PC-3 (cell line): ENCODE data around the gene LYG1. TPM values are rescaled to one million over a fixed set of nuclear protein-coding genes. Genes with fewer than 3 reads are reported as not detected.

Source experiments
- ATAC-seq: fragments of 200-7000 bp; cut with Tn5 transposase; 2 replicates; pipeline ENCODE4 v1.9.1; 2020; ENCODE audit warnings: mild to moderate bottlenecking, moderate library complexity
- BruUV-seq: library from RNA; stranded (reverse); fragments of 400-500 nt; replicated peaks from 2 replicates; lab custom pipeline; 2021; lab: Mats Ljungman, UMichigan
- CTCF ChIA-PET: fragments of 300-600 bp; sonication (Branson Sonifier 250); formaldehyde crosslinking; loops from one replicate; lab custom pipeline; 2022; ENCODE audit warnings: antibody characterized with exemption; lab: Charles Lee
- POLR2A ChIA-PET: fragments of 300-600 bp; sonication (Branson Sonifier 250); formaldehyde crosslinking; loops from one replicate; lab custom pipeline; 2022; ENCODE audit warnings: antibody characterized with exemption; ENCODE audit not compliant: unreplicated experiment; lab: Charles Lee
- DNase-seq: peaks from one replicate; pipeline ENCODE4 v3.0.0-alpha.2; 2015
- H2AFZ ChIP-seq: fragments of 300-600 bp; sonication (generic); 2 replicates; pipeline ENCODE4 v1.6.0; 2016; ENCODE audit warnings: antibody characterized with exemption, low read length
- H3F3A ChIP-seq: fragments of 300-600 bp; sonication (generic); one replicate; pipeline ENCODE4 v1.6.0; 2017; ENCODE audit warnings: antibody characterized with exemption, low read length, control low read depth, mild to moderate bottlenecking; ENCODE audit not compliant: unreplicated experiment
- H3K27ac ChIP-seq: fragments of 300-600 bp; sonication (generic); 2 replicates; pipeline ENCODE4 v1.5.1; 2016; ENCODE audit warnings: mild to moderate bottlenecking, low read length
- H3K27me3 ChIP-seq: fragments of 300-600 bp; sonication (generic); 2 replicates; pipeline ENCODE4 v1.6.1; 2016; ENCODE audit warnings: low read length, mixed read lengths
- H3K36me3 ChIP-seq: fragments of 300-600 bp; sonication (generic); 2 replicates; pipeline ENCODE4 v1.6.1; 2016; ENCODE audit warnings: low read depth, mixed run types, low read length, mixed read lengths
- H3K4me1 ChIP-seq: fragments of 300-600 bp; sonication (generic); 2 replicates; pipeline ENCODE4 v1.5.1; 2016; ENCODE audit warnings: low read length; ENCODE audit not compliant: insufficient read depth
- H3K4me2 ChIP-seq: fragments of 300-600 bp; sonication (generic); 2 replicates; pipeline ENCODE4 v1.6.0; 2016; ENCODE audit warnings: low read length
- H3K4me3 ChIP-seq: fragments of 300-600 bp; sonication (generic); 2 replicates; pipeline ENCODE4 v1.5.1; 2016; ENCODE audit warnings: mild to moderate bottlenecking, low read length, mixed read lengths
- H3K79me2 ChIP-seq: fragments of 300-600 bp; sonication (generic); 2 replicates; pipeline ENCODE4 v1.6.1; 2017; ENCODE audit warnings: low read length, mixed read lengths
- H3K9ac ChIP-seq: fragments of 300-600 bp; sonication (generic); 2 replicates; pipeline ENCODE4 v1.6.0; 2016; ENCODE audit warnings: mild to moderate bottlenecking, low read length
- H3K9me2 ChIP-seq: fragments of 300-600 bp; sonication (generic); replicated peaks from 2 replicates; pipeline ENCODE4 v1.6.1; 2016; ENCODE audit warnings: mixed run types, low read length, mixed read lengths
- H3K9me3 ChIP-seq: fragments of 300-600 bp; sonication (generic); 2 replicates; pipeline ENCODE4 v1.6.1; 2016; ENCODE audit warnings: low read length, mixed read lengths
- H4K20me1 ChIP-seq: fragments of 300-600 bp; sonication (generic); 2 replicates; pipeline ENCODE4 v1.6.1; 2016; ENCODE audit warnings: low read length, mixed read lengths
- CTCF ChIP-seq: fragments of 300-600 bp; sonication (generic); conservative IDR thresholded peaks from 2 replicates; pipeline ENCODE4 v1.5.1; 2017; ENCODE audit warnings: antibody characterized with exemption, low read depth, mild to moderate bottlenecking, low read length
- EZH2 ChIP-seq: fragments of 300-600 bp; sonication (generic); IDR thresholded peaks from one replicate; pipeline ENCODE4 v1.6.1; 2017; ENCODE audit warnings: antibody characterized with exemption, mild to moderate bottlenecking, low read length; ENCODE audit not compliant: unreplicated experiment
- EZH2phosphoT487 ChIP-seq: fragments of 300-600 bp; sonication (generic); IDR thresholded peaks from 2 replicates; pipeline ENCODE4 v1.6.1; 2018; ENCODE audit warnings: mild to moderate bottlenecking, antibody characterized with exemption, low read length, borderline replicate concordance
- intact Hi-C: fragments of 100-400 bp; cut with micrococcal nuclease; formaldehyde crosslinking; loops from 2 replicates; pipeline ENCODE4 v1.9.0; 2023
- total RNA-seq: library from RNA; depleted of rRNA; stranded (reverse); fragments of >200 nt; gene quantifications from 2 replicates; pipeline ENCODE4 v1.2.3, GENCODE V29; 2014; rRNA removed

The LYG1 gene
- total RNA-seq, 1 experiment from 2014 or later, result 1.5 TPM

GRCh38 chr2:99238599-99238998 is 62.4 kb downstream of the LYG1 start:
- ChIA-PET POLR2A (no interaction called here), CTCF (no interaction called here)
- no peak overlapping the region for H3K4me3 ChIP-seq
- H3K4me1 ChIP-seq, result no peaks in the 10 kb centered on the region
- no peak overlapping the region for H2AFZ ChIP-seq
- TF ChIP-seq EZH2phosphoT487 (no peak), EZH2 (no peak), CTCF (no peak)
- H3K36me3 ChIP-seq, result no peaks in the 10 kb centered on the region
- intact Hi-C loops, result no loop called here
- H4K20me1 ChIP-seq, result no peaks in the 10 kb centered on the region
- no peak overlapping the region for H3K27ac ChIP-seq
- no TSS peak for BruUV-seq
- no peaks in the 10 kb centered on the region for H3F3A ChIP-seq
- H3K9ac ChIP-seq, result no peak overlapping the region
- H3K79me2 ChIP-seq, result no peaks in the 10 kb centered on the region
- DNase-seq, result no peak
- no peaks in the 10 kb centered on the region for H3K27me3 ChIP-seq
- H3K9me2 ChIP-seq, result no peaks in the 10 kb centered on the region
- H3K4me2 ChIP-seq, result no peak overlapping the region
- no peak for ATAC-seq
- H3K9me3 ChIP-seq, result no peaks in the 10 kb centered on the region

Other genes starting within 250 kb of the LYG1 start
- 3.3 and 4.4 TPM in 2 replicates for gene C2orf15, start 159.5 kb downstream of the LYG1 start, total RNA-seq
- gene TSGA10, start 146.3 kb downstream of the LYG1 start, total RNA-seq, result 3.6 and 8.9 TPM in 2 replicates
- 6.7 and 8.7 TPM in 2 replicates for gene LIPT1, start 146.2 kb downstream of the LYG1 start, total RNA-seq
- 16.7 and 19.6 TPM in 2 replicates for gene MITD1, start 120.1 kb downstream of the LYG1 start, total RNA-seq
- 39.7 and 42.8 TPM in 2 replicates for gene MRPL30, start 120.0 kb downstream of the LYG1 start, total RNA-seq
- not detected in 2 replicates for gene LYG2, start 45.5 kb downstream of the LYG1 start, total RNA-seq
- gene TXNDC9, start 35.1 kb upstream of the LYG1 start, total RNA-seq, result 40.7 and 51.5 TPM in 2 replicates
- 35.7 and 35.9 TPM in 2 replicates for gene EIF5B, start 36.2 kb upstream of the LYG1 start, total RNA-seq
- 17.9 and 29.0 TPM in 2 replicates for gene REV1, start 188.8 kb upstream of the LYG1 start, total RNA-seq